SK-N-SH (cell line): Measurements from ENCODE around the gene INPP5K. TPM values are rescaled to one million over a fixed set of nuclear protein-coding genes. Genes with fewer than 3 reads are reported as not detected.

Source experiments
- CTCF ChIA-PET: fragments of 300-600, 350-600 bp; formaldehyde crosslinking; extraction: SDS; loops from one replicate; lab custom pipeline; 2021; lab: Yijun Ruan, JAX
- POLR2A ChIA-PET: fragments of 350-600 bp; sonication (Branson Sonifier 250); formaldehyde crosslinking; extraction: SDS; loops from one replicate; lab custom pipeline; 2020; ENCODE audit warnings: antibody characterized with exemption, inconsistent platforms; lab: Yijun Ruan, JAX
- DNase-seq: peaks from one replicate; pipeline ENCODE4 v3.0.0; 2012
- H2AFZ ChIP-seq: fragments of 200-600 bp; sonication (generic); 2 replicates; pipeline ENCODE4 v1.8.1; 2016; ENCODE audit warnings: antibody characterized with exemption, mild to moderate bottlenecking, low read depth
- H3F3A ChIP-seq: fragments of 200-600 bp; sonication (generic); replicated peaks from 2 replicates; pipeline ENCODE3; 2016; ENCODE audit warnings: antibody characterized with exemption, mild to moderate bottlenecking; ENCODE audit not compliant: insufficient read depth
- H3K27ac ChIP-seq, 2 experiments: fragments of 200-500 bp in 1 of 2; fragments of 200-600 bp in 1 of 2; sonication (Bioruptor generic) in 1 of 2; sonication (generic), shearing (Covaris generic) in 1 of 2; 2 replicates each; pipeline versions ENCODE4 v1.5.1 to v1.6.1; 2014 to 2016; ENCODE audit warnings: low read depth in 2 of 2, inconsistent platforms in 1 of 2, low read length in 1 of 2, mild to moderate bottlenecking in 1 of 2, mixed read lengths in 1 of 2
- H3K27me3 ChIP-seq: fragments of 200-600 bp; sonication (generic), shearing (Covaris generic); 2 replicates; pipeline ENCODE4 v1.6.1; 2016; ENCODE audit warnings: mixed run types; ENCODE audit not compliant: insufficient read depth
- H3K36me3 ChIP-seq, 2 experiments: fragments of 200-500 bp in 1 of 2; fragments of 200-600 bp in 1 of 2; sonication (Bioruptor generic) in 1 of 2; sonication (generic) in 1 of 2; replicated peaks in 1 of 2; 2 replicates each; pipeline versions ENCODE3 to v1.5.1; 2014 to 2016; ENCODE audit warnings: low read length in 1 of 2, mild to moderate bottlenecking in 1 of 2; ENCODE audit not compliant: insufficient read depth in 2 of 2, control insufficient read depth in 1 of 2
- H3K4me1 ChIP-seq, 2 experiments: fragments of 200-500 bp in 1 of 2; fragments of 200-600 bp in 1 of 2; sonication (Bioruptor generic) in 1 of 2; sonication (generic), shearing (Covaris generic) in 1 of 2; 2 replicates each; pipeline versions ENCODE4 v1.5.1 to v1.6.1; 2014 to 2016; ENCODE audit warnings: low read depth in 1 of 2, low read length in 1 of 2, mixed run types in 1 of 2; ENCODE audit not compliant: insufficient read depth in 2 of 2, control insufficient read depth in 1 of 2
- H3K4me2 ChIP-seq: fragments of 200-600 bp; sonication (generic), shearing (Covaris generic); 2 replicates; pipeline ENCODE4 v1.6.1; 2017; ENCODE audit warnings: mixed run types
- H3K4me3 ChIP-seq, 2 experiments: fragments of 200-500 bp in 1 of 2; fragments of 200-600 bp in 1 of 2; sonication (Bioruptor generic) in 1 of 2; sonication (generic), shearing (Covaris generic) in 1 of 2; 2 replicates each; pipeline versions ENCODE4 v1.5.1 to v1.8.1; 2014 to 2016; ENCODE audit warnings: low read depth in 2 of 2, inconsistent platforms in 1 of 2, low read length in 1 of 2, mild to moderate bottlenecking in 1 of 2, mixed read lengths in 1 of 2, moderate library complexity in 1 of 2
- H3K79me2 ChIP-seq: fragments of 200-600 bp; sonication (generic); 2 replicates; pipeline ENCODE4 v1.8.1; 2017; ENCODE audit warnings: mild to moderate bottlenecking; ENCODE audit not compliant: insufficient read depth
- H3K9ac ChIP-seq: fragments of 200-600 bp; sonication (generic); 2 replicates; pipeline ENCODE4 v1.6.1; 2017; ENCODE audit warnings: mixed run types
- H3K9me2 ChIP-seq: fragments of 200-600 bp; sonication (generic); 2 replicates; pipeline ENCODE4 v1.6.1; 2017; ENCODE audit warnings: mixed run types
- H3K9me3 ChIP-seq: fragments of 200-600 bp; sonication (generic); 2 replicates; pipeline ENCODE4 v1.6.1; 2017; ENCODE audit warnings: mixed run types, mild to moderate bottlenecking, moderate library complexity
- H4K20me1 ChIP-seq: fragments of 200-600 bp; sonication (generic); 2 replicates; pipeline ENCODE4 v1.6.1; 2017; ENCODE audit warnings: mild to moderate bottlenecking, mixed run types; ENCODE audit not compliant: insufficient read depth
- CHD2 ChIP-seq: fragments of 150-350 bp; IDR thresholded peaks from 2 replicates; pipeline ENCODE4 v1.6.1; 2018; ENCODE audit warnings: low read length; ENCODE audit not compliant: partially characterized antibody
- ELF1 ChIP-seq: IDR thresholded peaks from 2 replicates; pipeline ENCODE4 v1.4.0; 2012
- EP300 ChIP-seq, 2 experiments: IDR thresholded peaks; 2 replicates each; pipeline versions ENCODE4 v1.4.0 to v1.6.1; 2012; ENCODE audit warnings: borderline replicate concordance in 1 of 2, low read depth in 1 of 2, low read length in 1 of 2
- EZH2phosphoT487 ChIP-seq: fragments of 200-600 bp; sonication (generic); IDR thresholded peaks from 2 replicates; pipeline ENCODE4 v1.6.1; 2017; ENCODE audit warnings: low read depth, mixed run types, mild to moderate bottlenecking, antibody characterized with exemption, moderate library complexity, borderline replicate concordance
- FOSL2 ChIP-seq: IDR thresholded peaks from 2 replicates; pipeline ENCODE4 v1.4.0; 2012; ENCODE audit warnings: low read depth, mild to moderate bottlenecking, moderate library complexity, borderline replicate concordance
- FOXJ3 ChIP-seq: sonication (generic); formaldehyde crosslinking; IDR thresholded peaks from 2 replicates; pipeline ENCODE4 v1.5.1; 2020; ENCODE audit warnings: mild to moderate bottlenecking, missing genetic modification reagents
- FOXM1 ChIP-seq: IDR thresholded peaks from 2 replicates; pipeline ENCODE4 v1.4.0; 2012; ENCODE audit warnings: low read depth, mild to moderate bottlenecking
- GABPA ChIP-seq: IDR thresholded peaks from 2 replicates; pipeline ENCODE4 v1.4.0; 2012; ENCODE audit warnings: low read depth, mild to moderate bottlenecking
- GATA2 ChIP-seq: sonication (generic); formaldehyde crosslinking; IDR thresholded peaks from 2 replicates; pipeline ENCODE4 v1.5.0; 2020; ENCODE audit warnings: mild to moderate bottlenecking, missing genetic modification reagents
- MEF2A ChIP-seq: IDR thresholded peaks from 2 replicates; pipeline ENCODE4 v1.4.0; 2012; ENCODE audit warnings: low read depth, borderline replicate concordance
- MXI1 ChIP-seq: IDR thresholded peaks from 2 replicates; pipeline ENCODE4 v1.6.1; 2012; ENCODE audit warnings: mild to moderate bottlenecking, low read depth, low read length, improper control_type of control experiment
- NFIC ChIP-seq: IDR thresholded peaks from 2 replicates; pipeline ENCODE4 v1.4.0; 2012; ENCODE audit warnings: borderline replicate concordance
- NRF1 ChIP-seq: IDR thresholded peaks from 2 replicates; pipeline ENCODE4 v1.6.1; 2012; ENCODE audit warnings: low read depth, mild to moderate bottlenecking, low read length
- POLR2AphosphoS5 ChIP-seq: IDR thresholded peaks from 2 replicates; pipeline ENCODE4 v1.6.1; 2012; ENCODE audit warnings: low read depth, low read length
- REST ChIP-seq: IDR thresholded peaks from 2 replicates; pipeline ENCODE4 v1.6.1; 2012; ENCODE audit warnings: mild to moderate bottlenecking, low read depth, low read length, moderate library complexity
- RFX5 ChIP-seq: IDR thresholded peaks from 2 replicates; pipeline ENCODE4 v1.6.1; 2012; ENCODE audit warnings: mild to moderate bottlenecking, improper control_type of control experiment, low read length
- RXRA ChIP-seq: IDR thresholded peaks from 2 replicates; pipeline ENCODE4 v1.4.0; 2012; ENCODE audit warnings: low read depth, mild to moderate bottlenecking, borderline replicate concordance
- SIN3A ChIP-seq: IDR thresholded peaks from 2 replicates; pipeline ENCODE4 v1.6.1; 2012; ENCODE audit warnings: low read depth, mild to moderate bottlenecking, low read length, moderate library complexity, borderline replicate concordance
- SMC3 ChIP-seq: IDR thresholded peaks from 2 replicates; pipeline ENCODE4 v1.6.1; 2012; ENCODE audit warnings: low read depth, low read length, improper control_type of control experiment
- TEAD4 ChIP-seq: IDR thresholded peaks from 2 replicates; pipeline ENCODE4 v1.4.0; 2012; ENCODE audit warnings: mild to moderate bottlenecking, borderline replicate concordance; ENCODE audit not compliant: insufficient read depth
- YY1 ChIP-seq: IDR thresholded peaks from 2 replicates; pipeline ENCODE4 v1.4.0; 2012; ENCODE audit warnings: low read depth, mild to moderate bottlenecking
- WGBS: methylation state at CpG from one replicate; pipeline ENCODE4 v1.1.6; 2017; ENCODE audit warnings: low lambda C conversion rate; 5-methylcytosine and 5-hydroxymethylcytosine counted together
- polyA plus RNA-seq, 3 experiments: library from polyadenylated mRNA; depleted of rRNA; stranded (reverse); fragments of >200 nt; gene quantifications; 2 replicates each; pipeline ENCODE4 v1.2.3, GENCODE V29; 2012
- TF ChIP-seq, protein P1 (sequence below): fragments of 150-350 bp; IDR thresholded peaks from 2 replicates; pipeline ENCODE4 v1.6.1; 2016; ENCODE audit warnings: mild to moderate bottlenecking, low read depth, low read length
- TF ChIP-seq, protein P2 (sequence below): IDR thresholded peaks from 2 replicates; pipeline ENCODE4 v1.4.0; 2012; ENCODE audit warnings: low read depth
- TF ChIP-seq, protein P3 (sequence below): IDR thresholded peaks from 2 replicates; pipeline ENCODE4 v1.4.0; 2012; ENCODE audit warnings: low read depth, borderline replicate concordance

The INPP5K gene
- polyA plus RNA-seq, 1 of the 3 experiments (the other 2 are of a cell fraction): 26.2 TPM

DNA sequence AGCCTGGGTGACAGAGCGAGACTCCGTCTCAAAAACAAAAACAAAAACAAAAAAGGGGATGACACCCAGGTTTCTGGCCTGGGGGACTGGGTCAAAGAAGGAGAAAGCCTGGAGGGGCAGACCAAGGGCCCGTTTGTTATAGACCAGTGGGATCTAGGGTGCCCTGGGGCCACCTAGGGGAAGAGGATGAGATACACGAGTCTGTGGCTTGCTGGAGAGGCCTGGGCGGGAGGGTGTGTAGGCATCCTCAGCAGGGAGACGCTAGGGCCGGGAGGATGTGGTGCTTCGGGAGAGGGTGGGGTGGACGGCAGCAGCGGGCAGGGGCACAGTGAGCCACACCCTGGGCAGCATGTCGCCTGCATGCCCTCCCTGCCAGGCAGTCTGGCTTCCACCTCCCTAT lies 43.2 kb downstream of the INPP5K start:
- CTCF ChIA-PET: no interaction called here
- 82% methylated on average over 11 of the region's 11 CpGs for WGBS
- H3K4me3 ChIP-seq: no peak overlapping the region

GRCh38 chr17:1471911-1472821 lies 44.2 kb downstream of the INPP5K start:
- Histone ChIP-seq H4K20me1 (no peaks in the 10 kb centered on the region), H3K9ac (no peak overlapping the region), H2AFZ (no peak overlapping the region), H3K27ac (no peak overlapping the region), H3K4me1 (no peaks in the 10 kb centered on the region), H3F3A (no peaks in the 10 kb centered on the region), H3K9me3 (no peaks in the 10 kb centered on the region), H3K4me2 (no peak overlapping the region), H3K27me3 (no peaks in the 10 kb centered on the region), H3K79me2 (no peaks in the 10 kb centered on the region; the same call in 1 of the 2 replicates), H3K9me2 (no peaks in the 10 kb centered on the region), H3K4me3 (no peak overlapping the region), H3K36me3 (peaks cover 34 to 42% of the 10 kb centered on the region in 2 experiments)
- CTCF ChIA-PET: interaction anchor here (1.0 kb wide), 1 partner anchor 107 kb away, joined by 3 read pairs; no protein-coding TSS in a partner anchor
- DNase-seq: no peak
- POLR2A ChIA-PET: interaction anchor here (1.2 kb wide), 1 partner anchor 13 kb away, joined by 5 read pairs; no protein-coding TSS in a partner anchor
- 96% methylated on average over 31 of the region's 42 CpGs for whole genome bisulfite sequencing
- TF ChIP-seq, protein P1, sequence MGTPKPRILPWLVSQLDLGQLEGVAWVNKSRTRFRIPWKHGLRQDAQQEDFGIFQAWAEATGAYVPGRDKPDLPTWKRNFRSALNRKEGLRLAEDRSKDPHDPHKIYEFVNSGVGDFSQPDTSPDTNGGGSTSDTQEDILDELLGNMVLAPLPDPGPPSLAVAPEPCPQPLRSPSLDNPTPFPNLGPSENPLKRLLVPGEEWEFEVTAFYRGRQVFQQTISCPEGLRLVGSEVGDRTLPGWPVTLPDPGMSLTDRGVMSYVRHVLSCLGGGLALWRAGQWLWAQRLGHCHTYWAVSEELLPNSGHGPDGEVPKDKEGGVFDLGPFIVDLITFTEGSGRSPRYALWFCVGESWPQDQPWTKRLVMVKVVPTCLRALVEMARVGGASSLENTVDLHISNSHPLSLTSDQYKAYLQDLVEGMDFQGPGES: no peak
- TF ChIP-seq GABPA (no peak), POLR2AphosphoS5 (no peak), SMC3 (no peak), EZH2phosphoT487 (no peak), FOXJ3 (no peak), NFIC (no peak), REST (no peak)
- TF ChIP-seq, protein P2, sequence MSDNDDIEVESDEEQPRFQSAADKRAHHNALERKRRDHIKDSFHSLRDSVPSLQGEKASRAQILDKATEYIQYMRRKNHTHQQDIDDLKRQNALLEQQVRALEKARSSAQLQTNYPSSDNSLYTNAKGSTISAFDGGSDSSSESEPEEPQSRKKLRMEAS: no peak
- TF ChIP-seq, protein P3, sequence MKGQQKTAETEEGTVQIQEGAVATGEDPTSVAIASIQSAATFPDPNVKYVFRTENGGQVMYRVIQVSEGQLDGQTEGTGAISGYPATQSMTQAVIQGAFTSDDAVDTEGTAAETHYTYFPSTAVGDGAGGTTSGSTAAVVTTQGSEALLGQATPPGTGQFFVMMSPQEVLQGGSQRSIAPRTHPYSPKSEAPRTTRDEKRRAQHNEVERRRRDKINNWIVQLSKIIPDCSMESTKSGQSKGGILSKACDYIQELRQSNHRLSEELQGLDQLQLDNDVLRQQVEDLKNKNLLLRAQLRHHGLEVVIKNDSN: no peak

More for the DNA sequence above, 43.2 kb downstream of the INPP5K start:
- POLR2A ChIA-PET: interaction anchor here (1.2 kb wide), 1 partner anchor 14 kb away, joined by 5 read pairs; no protein-coding TSS in a partner anchor
- no peak overlapping the region for H3K9ac ChIP-seq
- H3K4me2 ChIP-seq: no peak overlapping the region
- no peak overlapping the region for H3K27ac ChIP-seq
- H3K9me3 ChIP-seq: no peaks in the 10 kb centered on the region
- no peak overlapping the region for H2AFZ ChIP-seq
- H4K20me1 ChIP-seq: no peaks in the 10 kb centered on the region
- H3K79me2 ChIP-seq: no peaks in the 10 kb centered on the region; the same call in 1 of the 2 replicates
- no peaks in the 10 kb centered on the region for H3K9me2 ChIP-seq
- H3K27me3 ChIP-seq: no peaks in the 10 kb centered on the region
- no peaks in the 10 kb centered on the region for H3F3A ChIP-seq
- H3K36me3 ChIP-seq: peaks cover 35 to 46% of the 10 kb centered on the region in 2 experiments
- no peak for TF ChIP-seq EZH2phosphoT487
- no peak for TF ChIP-seq EP300 (IDR thresholded peaks at IDR 0.05; ENCODE audit: borderline replicate concordance in 1 of 2, low read depth in 1 of 2, low read length in 1 of 2)
- TF ChIP-seq MEF2A: no peak
- no peak for TF ChIP-seq ELF1
- TF ChIP-seq RXRA: no peak
- TF ChIP-seq, protein P2: no peak
- TF ChIP-seq YY1: no peak
- no peak for TF ChIP-seq MXI1
- TF ChIP-seq RFX5: no peak
- TF ChIP-seq GATA2 (CRISPR knock-in tag): no peak
- TF ChIP-seq FOXM1: no peak
- TF ChIP-seq, protein P3: no peak
- no peak for TF ChIP-seq FOSL2
- TF ChIP-seq NRF1: no peak
- TF ChIP-seq SIN3A: no peak
- TF ChIP-seq CHD2: no peak
- TF ChIP-seq TEAD4: no peak
- H3K4me1 ChIP-seq: no peaks in the 10 kb centered on the region
- no peak for DNase-seq
